ENCODE data around the gene CRKL.

Gene CRKL

GRCh38 chr22:20983081-20983771 lies 66.0 kb downstream of the CRKL start:
- no peak for DNase-seq

GRCh38 chr22:20985720-20986119 lies 68.5 kb downstream of the CRKL start:
- DNase-seq, result no peak

- no peak for DNase-seq
Observed at GRCh38 chr22:20986365-20986764, 69.2 kb downstream of the CRKL start.

GRCh38 chr22:20987375-20987774 lies 70.2 kb downstream of the CRKL start:
- no peak for DNase-seq

GRCh38 chr22:20988573-20989322 lies 71.5 kb downstream of the CRKL start:
- no peak for DNase-seq

- DNase-seq, result no peak
Observed at GRCh38 chr22:20989323-20990138, 72.3 kb downstream of the CRKL start.

GRCh38 chr22:20990184-20991180 lies 73.3 kb downstream of the CRKL start:
- DNase-seq, result no peak

GRCh38 chr22:20991252-20992055 lies 74.2 kb downstream of the CRKL start:
- no peak for DNase-seq

GRCh38 chr22:20992056-20992442 lies 74.8 kb downstream of the CRKL start:
- no peak for DNase-seq

GRCh38 chr22:20992456-20993303 lies 75.5 kb downstream of the CRKL start:
- DNase-seq, result no peak

- DNase-seq, result no peak
Observed at GRCh38 chr22:20993304-20994127, 76.3 kb downstream of the CRKL start.

- DNase-seq, result no peak
Observed at GRCh38 chr22:20994128-20994901, 77.1 kb downstream of the CRKL start.

GRCh38 chr22:20994902-20995241 lies 77.7 kb downstream of the CRKL start:
- no peak for DNase-seq

GRCh38 chr22:20995329-20996030 lies 78.3 kb downstream of the CRKL start:
- DNase-seq, result no peak

- DNase-seq, result no peak
Observed at GRCh38 chr22:20996031-20996410, 78.8 kb downstream of the CRKL start.

- DNase-seq, result no peak
Observed at GRCh38 chr22:20996598-20997535, 79.7 kb downstream of the CRKL start.

Data from NCI-H1417 (cell line).